NCI-H2171 (cell line): ENCODE measurements around the gene EXD3.
A peak's percentile ranks its signal among the peaks of the same experiment; 100 is the strongest.
"Not testable (repeated sequence)": the region's sequence is repeated elsewhere in the genome, so short reads cannot be mapped to it uniquely, and the experiment has no call there.

Source experiments
- DNase-seq: peaks from one replicate; lab custom pipeline; 2025; lab: John Stamatoyannopoulos, UW

The EXD3 gene

GRCh38 chr9:137458194-137459151 is 35.5 kb upstream of the EXD3 start:
- DNase-seq, result peak; percentile 92

GRCh38 chr9:137457406-137458193 is 34.6 kb upstream of the EXD3 start:
- no peak for DNase-seq

GRCh38 chr9:137456864-137457405 is 34.0 kb upstream of the EXD3 start:
- DNase-seq, result no peak

GRCh38 chr9:137456061-137456863 is 33.3 kb upstream of the EXD3 start:
- no peak for DNase-seq

GRCh38 chr9:137455359-137455991 is 32.5 kb upstream of the EXD3 start:
- no peak for DNase-seq

- DNase-seq, result no peak
These were observed 31.8 kb upstream of the EXD3 start for GRCh38 chr9:137454597-137455358.

- no peak for DNase-seq
These were observed 31.2 kb upstream of the EXD3 start for GRCh38 chr9:137454145-137454596.

GRCh38 chr9:137453643-137454081 is 30.7 kb upstream of the EXD3 start:
- DNase-seq, result no peak

- DNase-seq, result no peak
These were observed 30.0 kb upstream of the EXD3 start for GRCh38 chr9:137452761-137453642.

- no peak for DNase-seq
These were observed 29.2 kb upstream of the EXD3 start for GRCh38 chr9:137452006-137452760.

- DNase-seq, result not testable (repeated sequence)
These were observed 28.5 kb upstream of the EXD3 start for GRCh38 chr9:137451264-137452005.

GRCh38 chr9:137450539-137451222 is 27.7 kb upstream of the EXD3 start:
- DNase-seq, result not testable (repeated sequence)

GRCh38 chr9:137449931-137450538 is 27.1 kb upstream of the EXD3 start:
- no peak for DNase-seq

- DNase-seq, result no peak
These were observed 26.3 kb upstream of the EXD3 start for GRCh38 chr9:137449081-137449844.

GRCh38 chr9:137448602-137448962 is 25.6 kb upstream of the EXD3 start:
- no peak for DNase-seq
